HG03108 (cell line): ENCODE measurements around the gene ATP8B3.

Experiments
- ATAC-seq: cut with Tn5 transposase; IDR thresholded peaks from one replicate; pipeline ENCODE4 v1.9.1; 2021; ENCODE audit warnings: moderate library complexity; ENCODE audit not compliant: unreplicated experiment

Gene ATP8B3

GRCh38 chr19:1748115-1748872, 63.8 kb downstream of the ATP8B3 start:
- ATAC-seq = no peak

GRCh38 chr19:1747285-1748114, 64.6 kb downstream of the ATP8B3 start:
- ATAC-seq = no peak

- no peak for ATAC-seq
Observed at GRCh38 chr19:1746401-1747284, 65.4 kb downstream of the ATP8B3 start.

- no peak for ATAC-seq
Observed at GRCh38 chr19:1745589-1746031, 66.5 kb downstream of the ATP8B3 start.

- no peak for ATAC-seq
Observed at GRCh38 chr19:1744822-1745563, 67.1 kb downstream of the ATP8B3 start.

- ATAC-seq = no peak
Observed at GRCh38 chr19:1744133-1744665, 67.9 kb downstream of the ATP8B3 start.

GRCh38 chr19:1742989-1743696, 68.9 kb downstream of the ATP8B3 start:
- ATAC-seq = no peak

GRCh38 chr19:1739960-1740629, 72.0 kb downstream of the ATP8B3 start:
- no peak for ATAC-seq

GRCh38 chr19:1736927-1737326, 75.1 kb downstream of the ATP8B3 start:
- no peak for ATAC-seq

GRCh38 chr19:1736280-1736679, 75.8 kb downstream of the ATP8B3 start:
- ATAC-seq = no peak

GRCh38 chr19:1734321-1734966, 77.6 kb downstream of the ATP8B3 start:
- ATAC-seq = no peak
